Endodermal cell (in vitro differentiated cells): Measurements from ENCODE around the gene ACVR1B. TPM values are rescaled to one million over a fixed set of nuclear protein-coding genes. Genes with fewer than 3 reads are reported as not detected.

Source experiments
- DNase-seq: peaks from one replicate; pipeline ENCODE4 v3.0.0-alpha.2; 2017
- H3K27ac ChIP-seq: 2 replicates; pipeline ENCODE4 v1.5.1; 2013; ENCODE audit warnings: mild to moderate bottlenecking, low read depth, low read length, moderate library complexity
- H3K27me3 ChIP-seq: 2 replicates; pipeline ENCODE4 v1.6.1; 2013; ENCODE audit warnings: mild to moderate bottlenecking, low read length, moderate library complexity; ENCODE audit not compliant: insufficient read depth, control insufficient read depth, poor library complexity, severe bottlenecking
- H3K36me3 ChIP-seq: 2 replicates; pipeline ENCODE4 v1.7.0; 2013; ENCODE audit warnings: mild to moderate bottlenecking, low read length, moderate library complexity; ENCODE audit not compliant: control insufficient read depth, insufficient read depth
- H3K4me1 ChIP-seq: one replicate; pipeline ENCODE4 v1.7.0; 2013; ENCODE audit warnings: low read length; ENCODE audit not compliant: control insufficient read depth, insufficient read depth
- H3K4me3 ChIP-seq: 2 replicates; pipeline ENCODE4 v1.5.1; 2013; ENCODE audit warnings: mild to moderate bottlenecking, low read length, moderate library complexity
- H3K9ac ChIP-seq: 2 replicates; pipeline ENCODE4 v1.6.1; 2013; ENCODE audit warnings: mild to moderate bottlenecking, low read length, moderate library complexity; ENCODE audit not compliant: poor library complexity, severe bottlenecking; ENCODE audit errors: extremely low read depth
- H3K9me3 ChIP-seq: 2 replicates; pipeline ENCODE4 v1.6.1; 2013; ENCODE audit warnings: mild to moderate bottlenecking, low read length, moderate library complexity; ENCODE audit not compliant: control insufficient read depth
- H3K27ac Mint-ChIP-seq: 2 replicates; pipeline ENCODE4 v1.8.0; 2020; ENCODE audit warnings: mixed read lengths
- H3K27me3 Mint-ChIP-seq: 2 replicates; pipeline ENCODE4 v1.8.0; 2021; ENCODE audit warnings: mild to moderate bottlenecking, mixed read lengths; ENCODE audit not compliant: insufficient read depth
- H3K36me3 Mint-ChIP-seq: 2 replicates; pipeline ENCODE4 v1.8.0; 2020; ENCODE audit warnings: low read depth, mixed read lengths
- H3K4me1 Mint-ChIP-seq: 2 replicates; pipeline ENCODE4 v1.8.0; 2020; ENCODE audit warnings: mixed read lengths
- H3K4me3 Mint-ChIP-seq: 2 replicates; pipeline ENCODE4 v1.8.0; 2020; ENCODE audit warnings: mild to moderate bottlenecking, moderate library complexity, mixed read lengths
- H3K9me3 Mint-ChIP-seq: 2 replicates; pipeline ENCODE4 v1.8.0; 2020; ENCODE audit warnings: mild to moderate bottlenecking, mixed read lengths
- WGBS, 2 experiments: methylation state at CpG; one replicate each; pipeline versions ENCODE4 v1.1.5 to v1.1.7; 2013; ENCODE audit warnings: missing lambda C conversion rate in 2 of 2, mixed read lengths in 1 of 2; ENCODE audit not compliant: insufficient coverage in 1 of 2, insufficient read length in 1 of 2; 5-methylcytosine and 5-hydroxymethylcytosine counted together
- total RNA-seq, 2 donors: library from RNA; stranded (reverse); fragmentation: NEBNext Ultra II Directional in 1 of 2; extraction: Animal tissue kit (Norgen Biotek cat#: 25700) in 1 of 2; gene quantifications; 2 replicates in 1 of 2; 3 replicates in 1 of 2; pipeline ENCODE4 v1.2.1, GENCODE V29; 2021
- TF ChIP-seq, protein P1 (sequence below): fragments of 200-600 bp; sonication (generic); conservative IDR thresholded peaks from 2 replicates; pipeline ENCODE4 v1.5.0; 2021; ENCODE audit warnings: antibody characterized with exemption, mild to moderate bottlenecking

Gene ACVR1B
- total RNA-seq, 2 donors from 2014 or later = 48.6 to 59.3 TPM

DNA sequence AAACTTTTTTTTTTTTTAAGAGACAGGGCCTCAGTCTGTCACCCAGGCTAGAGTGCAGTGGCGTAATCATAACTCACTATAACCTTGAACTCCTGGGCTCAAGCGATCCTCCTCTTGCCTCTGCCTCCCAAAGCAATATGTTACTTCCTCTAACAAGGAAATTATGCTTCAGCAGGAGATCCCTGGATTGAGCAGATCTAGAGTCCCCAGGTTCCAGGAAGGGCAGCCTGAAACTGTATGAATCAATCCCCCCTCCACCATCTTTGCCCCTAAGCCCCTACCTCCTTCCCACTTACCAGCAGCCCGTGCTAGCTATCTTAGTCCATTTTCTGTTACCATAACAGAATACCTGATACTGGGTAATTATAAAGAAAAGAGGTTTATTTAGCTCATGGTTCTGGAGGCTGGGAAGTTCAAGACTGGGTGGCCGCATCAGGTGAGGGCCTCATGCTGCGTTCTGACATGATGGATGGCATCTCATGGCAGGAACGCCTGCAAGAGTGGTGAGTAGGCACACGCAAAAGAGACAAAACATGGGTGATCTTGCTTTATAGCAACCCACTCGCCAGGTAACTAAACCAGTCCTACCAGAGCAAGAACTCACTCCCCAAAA is 60.2 kb downstream of the ACVR1B start:
- Mint-ChIP-seq H3K4me3 (no peak overlapping the region), H3K36me3 (no peaks in the 10 kb centered on the region), H3K27me3 (peaks cover 58% of the 10 kb centered on the region), H3K4me1 (peaks cover 10% of the 10 kb centered on the region), H3K27ac (no peak overlapping the region), H3K9me3 (no peaks in the 10 kb centered on the region)
- 88 to 92% methylated on average over 6 to 8 of the region's 8 CpGs for WGBS, 2 experiments
- peaks cover 8% of the 10 kb centered on the region for H3K4me1 ChIP-seq
- no peaks in the 10 kb centered on the region for H3K36me3 ChIP-seq
- no peak overlapping the region for H3K4me3 ChIP-seq
- no peak overlapping the region for H3K9ac ChIP-seq
- TF ChIP-seq, protein P1, sequence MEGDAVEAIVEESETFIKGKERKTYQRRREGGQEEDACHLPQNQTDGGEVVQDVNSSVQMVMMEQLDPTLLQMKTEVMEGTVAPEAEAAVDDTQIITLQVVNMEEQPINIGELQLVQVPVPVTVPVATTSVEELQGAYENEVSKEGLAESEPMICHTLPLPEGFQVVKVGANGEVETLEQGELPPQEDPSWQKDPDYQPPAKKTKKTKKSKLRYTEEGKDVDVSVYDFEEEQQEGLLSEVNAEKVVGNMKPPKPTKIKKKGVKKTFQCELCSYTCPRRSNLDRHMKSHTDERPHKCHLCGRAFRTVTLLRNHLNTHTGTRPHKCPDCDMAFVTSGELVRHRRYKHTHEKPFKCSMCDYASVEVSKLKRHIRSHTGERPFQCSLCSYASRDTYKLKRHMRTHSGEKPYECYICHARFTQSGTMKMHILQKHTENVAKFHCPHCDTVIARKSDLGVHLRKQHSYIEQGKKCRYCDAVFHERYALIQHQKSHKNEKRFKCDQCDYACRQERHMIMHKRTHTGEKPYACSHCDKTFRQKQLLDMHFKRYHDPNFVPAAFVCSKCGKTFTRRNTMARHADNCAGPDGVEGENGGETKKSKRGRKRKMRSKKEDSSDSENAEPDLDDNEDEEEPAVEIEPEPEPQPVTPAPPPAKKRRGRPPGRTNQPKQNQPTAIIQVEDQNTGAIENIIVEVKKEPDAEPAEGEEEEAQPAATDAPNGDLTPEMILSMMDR = no peak
- no peak for DNase-seq
- peaks cover 7% of the 10 kb centered on the region for H3K9me3 ChIP-seq
- H3K27ac ChIP-seq = no peak overlapping the region
- H3K27me3 ChIP-seq = peaks cover 52% of the 10 kb centered on the region

DNA sequence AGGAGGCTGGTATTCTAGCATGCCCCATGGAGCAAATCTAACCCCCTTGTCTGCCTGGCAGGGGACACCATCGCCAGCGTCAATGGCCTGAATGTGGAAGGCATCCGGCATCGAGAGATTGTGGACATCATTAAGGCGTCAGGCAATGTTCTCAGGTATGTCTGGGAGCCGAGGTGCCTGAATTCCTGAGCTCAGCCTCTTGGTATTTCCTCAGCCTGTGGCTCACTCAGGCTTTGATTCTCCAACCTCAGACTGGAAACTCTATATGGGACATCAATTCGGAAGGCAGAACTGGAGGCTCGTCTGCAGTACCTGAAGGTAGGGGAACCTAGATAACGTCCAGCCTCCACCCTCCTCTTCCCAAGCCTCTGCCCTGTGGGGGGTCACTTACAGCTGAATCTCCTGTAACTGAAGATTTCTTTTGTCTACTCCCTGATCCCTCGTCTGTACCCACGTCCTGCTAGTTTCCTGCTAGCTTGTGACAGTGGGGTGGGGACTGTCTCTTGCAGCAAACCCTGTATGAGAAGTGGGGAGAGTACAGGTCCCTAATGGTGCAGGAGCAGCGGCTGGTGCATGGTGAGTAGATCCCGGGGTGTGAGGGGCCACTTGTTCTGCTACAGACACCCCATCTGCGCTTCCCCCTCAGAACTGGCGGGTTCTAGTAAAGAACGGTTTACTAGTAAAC is 62.3 kb downstream of the ACVR1B start:
- Mint-ChIP-seq H3K4me1 (peaks cover 10% of the 10 kb centered on the region), H3K9me3 (no peaks in the 10 kb centered on the region), H3K36me3 (no peaks in the 10 kb centered on the region), H3K4me3 (peak overlapping the region; percentile 22), H3K27ac (no peak overlapping the region), H3K27me3 (peaks cover 57% of the 10 kb centered on the region)
- H3K9ac ChIP-seq = no peak overlapping the region
- TF ChIP-seq, protein P1 = no peak
- no peaks in the 10 kb centered on the region for H3K36me3 ChIP-seq
- H3K4me1 ChIP-seq = peaks cover 8% of the 10 kb centered on the region
- no peak overlapping the region for H3K4me3 ChIP-seq
- H3K9me3 ChIP-seq = peaks cover 7% of the 10 kb centered on the region
- WGBS, 2 experiments = 86 to 90% methylated on average over 14 to 16 of the region's 16 CpGs
- peak; percentile 70 for DNase-seq
- H3K27me3 ChIP-seq = peaks cover 33% of the 10 kb centered on the region
- no peak overlapping the region for H3K27ac ChIP-seq

DNA sequence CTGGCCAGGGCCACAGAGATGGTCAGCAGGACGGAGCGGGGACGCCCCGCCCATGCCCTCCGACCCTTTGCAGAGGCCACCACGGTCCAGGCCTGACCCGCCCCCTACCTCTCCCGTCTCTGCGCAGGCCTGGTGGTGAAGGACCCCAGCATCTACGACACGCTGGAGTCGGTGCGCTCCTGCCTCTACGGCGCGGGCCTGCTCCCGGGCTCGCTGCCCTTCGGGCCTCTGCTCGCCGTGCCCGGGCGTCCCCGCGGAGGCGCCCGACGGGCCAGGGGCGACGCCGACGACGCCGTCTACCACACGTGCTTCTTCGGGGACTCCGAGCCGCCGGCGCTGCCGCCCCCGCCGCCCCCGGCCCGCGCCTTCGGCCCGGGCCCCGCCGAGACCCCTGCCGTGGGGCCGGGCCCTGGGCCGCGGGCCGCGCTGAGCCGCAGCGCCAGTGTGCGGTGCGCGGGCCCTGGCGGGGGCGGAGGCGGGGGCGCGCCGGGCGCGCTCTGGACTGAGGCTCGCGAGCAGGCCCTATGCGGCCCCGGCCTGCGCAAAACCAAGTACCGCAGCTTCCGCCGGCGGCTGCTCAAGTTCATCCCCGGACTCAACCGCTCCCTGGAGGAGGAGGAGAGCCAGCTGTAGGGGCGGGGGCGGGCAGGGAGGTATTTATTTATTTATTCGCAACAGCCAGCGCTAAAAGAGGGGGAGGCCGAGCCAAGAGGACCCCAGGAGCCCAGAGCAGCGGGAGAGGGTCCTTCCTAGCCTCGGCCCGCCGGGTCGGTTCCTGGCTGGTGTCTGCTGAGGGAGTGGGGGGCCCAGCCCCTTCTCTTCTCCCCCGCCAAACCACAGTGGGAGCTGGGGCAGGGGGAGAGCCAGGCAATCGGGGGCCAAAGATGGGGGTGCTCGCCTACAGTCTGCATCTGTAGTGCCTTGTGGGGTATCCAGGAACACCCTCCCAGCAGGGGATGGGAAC is 63.4 kb downstream of the ACVR1B start:
- no peaks in the 10 kb centered on the region for H3K36me3 Mint-ChIP-seq
- no peaks in the 10 kb centered on the region for H3K9me3 Mint-ChIP-seq
- H3K4me3 ChIP-seq = no peak overlapping the region
- peaks cover 26% of the 10 kb centered on the region for H3K27me3 ChIP-seq
- no peak overlapping the region for H3K9ac ChIP-seq
- 33 to 72% methylated on average over 32 to 93 of the region's 93 CpGs for WGBS, 2 experiments
- H3K27ac ChIP-seq = no peak overlapping the region
- peaks cover 8% of the 10 kb centered on the region for H3K4me1 Mint-ChIP-seq
- H3K27me3 Mint-ChIP-seq = peaks cover 59% of the 10 kb centered on the region
- TF ChIP-seq, protein P1 = peak; percentile 2
- peak; percentile 84 for DNase-seq
- H3K36me3 ChIP-seq = no peaks in the 10 kb centered on the region
- H3K4me1 ChIP-seq = peaks cover 7% of the 10 kb centered on the region
- no peak overlapping the region for H3K27ac Mint-ChIP-seq
- peak overlapping the region; percentile 22 for H3K4me3 Mint-ChIP-seq
- H3K9me3 ChIP-seq = peaks cover 7% of the 10 kb centered on the region
